ENCODE measurements around the gene ZNF618. TPM values are rescaled to one million over a fixed set of nuclear protein-coding genes. Genes with fewer than 3 reads are reported as not detected.

The ZNF618 gene
- total and polyA plus RNA-seq, 9 donors: 8.2 to 28.9 (median 18.3) TPM

DNA sequence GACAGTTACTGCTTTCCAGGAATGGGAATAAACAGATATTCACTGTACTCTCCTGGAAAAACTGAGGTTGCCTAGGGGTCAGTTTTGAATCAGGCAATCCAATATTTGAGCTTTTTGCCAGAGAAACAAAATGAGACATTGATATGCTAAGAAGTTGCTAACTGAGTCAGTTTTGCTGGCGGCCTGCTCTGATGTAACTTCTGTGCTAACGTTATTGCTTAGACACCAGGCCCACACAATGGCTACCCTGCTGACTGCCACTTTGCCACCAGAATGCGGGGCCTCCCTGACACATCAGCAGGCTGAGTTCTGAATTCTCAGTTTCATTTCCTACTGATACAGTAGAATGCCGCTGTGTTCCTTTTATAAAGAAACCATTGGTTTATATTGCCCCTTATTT is 18.2 kb upstream of the ZNF618 start:
- 64 to 81% (median 80%) methylated on average over 4 of the region's 4 CpGs for WGBS, 3 donors
- intact Hi-C loops (cut with DNase I): no loop called here
- DNase-seq: no peak

DNA sequence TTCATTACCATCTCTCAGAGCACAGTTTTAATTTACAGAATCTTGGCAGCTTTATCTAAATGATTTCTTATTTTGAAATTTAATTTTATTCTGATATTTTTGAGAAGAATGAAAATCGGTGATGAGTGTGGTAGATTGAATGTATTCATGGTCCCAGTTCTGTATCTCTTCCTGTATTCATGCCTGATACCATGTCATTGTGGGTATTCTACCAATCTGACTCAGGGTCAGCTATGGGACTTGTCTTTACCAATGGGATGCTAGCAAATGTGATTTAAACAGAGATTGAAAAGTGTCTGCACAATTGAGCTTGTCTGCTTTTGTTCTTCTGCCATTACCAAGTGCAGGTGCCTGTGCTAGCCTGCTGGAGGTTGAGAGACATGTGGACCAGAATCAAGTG is 17.8 kb upstream of the ZNF618 start:
- Histone ChIP-seq H3K4me3 (no peak overlapping the region), H3K27ac (no peak overlapping the region), H3K9me3 (no peaks in the 10 kb centered on the region), H3K27me3 (no peaks in the 10 kb centered on the region), H3K36me3 (no peaks in the 10 kb centered on the region), H3K4me1 (ENCODE audit: insufficient read depth) (no peaks in the 10 kb centered on the region)
- DNase-seq: no peak
- TF ChIP-seq, protein P1, sequence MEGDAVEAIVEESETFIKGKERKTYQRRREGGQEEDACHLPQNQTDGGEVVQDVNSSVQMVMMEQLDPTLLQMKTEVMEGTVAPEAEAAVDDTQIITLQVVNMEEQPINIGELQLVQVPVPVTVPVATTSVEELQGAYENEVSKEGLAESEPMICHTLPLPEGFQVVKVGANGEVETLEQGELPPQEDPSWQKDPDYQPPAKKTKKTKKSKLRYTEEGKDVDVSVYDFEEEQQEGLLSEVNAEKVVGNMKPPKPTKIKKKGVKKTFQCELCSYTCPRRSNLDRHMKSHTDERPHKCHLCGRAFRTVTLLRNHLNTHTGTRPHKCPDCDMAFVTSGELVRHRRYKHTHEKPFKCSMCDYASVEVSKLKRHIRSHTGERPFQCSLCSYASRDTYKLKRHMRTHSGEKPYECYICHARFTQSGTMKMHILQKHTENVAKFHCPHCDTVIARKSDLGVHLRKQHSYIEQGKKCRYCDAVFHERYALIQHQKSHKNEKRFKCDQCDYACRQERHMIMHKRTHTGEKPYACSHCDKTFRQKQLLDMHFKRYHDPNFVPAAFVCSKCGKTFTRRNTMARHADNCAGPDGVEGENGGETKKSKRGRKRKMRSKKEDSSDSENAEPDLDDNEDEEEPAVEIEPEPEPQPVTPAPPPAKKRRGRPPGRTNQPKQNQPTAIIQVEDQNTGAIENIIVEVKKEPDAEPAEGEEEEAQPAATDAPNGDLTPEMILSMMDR (IDR thresholded peaks at IDR 0.05): no peak
- TF ChIP-seq EP300 (IDR thresholded peaks at IDR 0.05) (no peak), POLR2A (IDR thresholded peaks at IDR 0.05) (no peak)
- intact Hi-C loops (cut with DNase I): no loop called here
- 83 to 84% (median 84%) methylated on average over 1 of the region's 1 CpG for WGBS, 3 donors

More for the DNA sequence above, 18.2 kb upstream of the ZNF618 start:
- H3K27ac ChIP-seq: no peak overlapping the region
- H3K36me3 ChIP-seq: no peaks in the 10 kb centered on the region
- H3K9me3 ChIP-seq: no peaks in the 10 kb centered on the region
- TF ChIP-seq EP300 (IDR thresholded peaks at IDR 0.05) (no peak), POLR2A (IDR thresholded peaks at IDR 0.05) (no peak)
- TF ChIP-seq, protein P1 (IDR thresholded peaks at IDR 0.05): no peak
- H3K4me3 ChIP-seq: no peak overlapping the region
- no peaks in the 10 kb centered on the region for H3K27me3 ChIP-seq
- H3K4me1 ChIP-seq (ENCODE audit: insufficient read depth): no peaks in the 10 kb centered on the region

DNA sequence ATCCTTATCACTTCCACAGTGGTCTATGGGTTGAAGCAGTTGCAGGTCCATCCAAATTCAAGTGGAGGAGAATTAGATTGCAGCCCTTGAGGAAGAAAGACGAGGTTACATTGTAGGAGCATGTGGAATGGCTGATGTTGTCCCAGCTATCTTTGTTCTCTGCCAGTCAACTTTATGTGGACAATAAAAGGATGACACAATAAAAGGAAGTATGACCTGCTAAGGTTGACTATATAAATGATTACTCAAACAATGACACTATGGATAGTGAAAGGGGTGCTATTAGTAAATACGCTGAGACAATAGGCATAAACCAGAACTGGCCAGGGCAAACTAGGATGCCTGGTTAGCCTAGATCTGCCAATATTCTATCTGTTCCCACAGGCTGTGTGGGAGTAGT is 12.8 kb upstream of the ZNF618 start:
- H3K4me1 ChIP-seq (ENCODE audit: insufficient read depth): no peaks in the 10 kb centered on the region
- no peak for DNase-seq
- no peak overlapping the region for H3K4me3 ChIP-seq
- intact Hi-C loops (cut with DNase I): no loop called here
- WGBS, 3 donors: 90 to 94% (median 93%) methylated on average over 2 of the region's 2 CpGs
- no peak overlapping the region for H3K27ac ChIP-seq
- no peaks in the 10 kb centered on the region for H3K9me3 ChIP-seq
- H3K36me3 ChIP-seq: no peaks in the 10 kb centered on the region
- TF ChIP-seq POLR2A (IDR thresholded peaks at IDR 0.05): no peak
- no peak for TF ChIP-seq EP300 (IDR thresholded peaks at IDR 0.05)
- TF ChIP-seq, protein P1 (IDR thresholded peaks at IDR 0.05): no peak
- H3K27me3 ChIP-seq: no peaks in the 10 kb centered on the region

DNA sequence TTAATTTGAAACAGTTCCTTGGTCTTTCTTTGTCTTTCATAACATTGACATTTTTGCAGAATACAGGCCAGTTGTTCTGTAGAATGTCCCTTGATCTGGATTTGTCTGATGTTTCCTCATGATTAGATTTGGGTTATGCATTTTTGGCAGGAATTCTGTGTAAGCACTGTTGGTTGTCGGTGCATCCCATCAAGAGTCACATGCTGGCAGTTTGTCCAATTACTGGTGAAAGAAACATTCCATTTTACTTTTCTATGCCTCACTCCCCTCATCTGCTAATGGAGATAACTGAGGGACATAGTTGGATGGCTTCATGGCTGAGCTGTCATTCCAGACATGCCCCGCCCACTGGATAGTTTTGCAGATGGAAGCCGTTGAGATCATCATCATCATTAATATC is 7.6 kb upstream of the ZNF618 start:
- H3K4me3 ChIP-seq: no peak overlapping the region
- no peaks in the 10 kb centered on the region for H3K36me3 ChIP-seq
- intact Hi-C loops (cut with DNase I): no loop called here
- H3K4me1 ChIP-seq (ENCODE audit: insufficient read depth): no peaks in the 10 kb centered on the region
- TF ChIP-seq EP300 (IDR thresholded peaks at IDR 0.05): no peak
- TF ChIP-seq, protein P1 (IDR thresholded peaks at IDR 0.05): no peak
- no peak for TF ChIP-seq POLR2A (IDR thresholded peaks at IDR 0.05)
- no peak overlapping the region for H3K27ac ChIP-seq
- WGBS, 3 donors: 68 to 73% (median 70%) methylated on average over 3 of the region's 3 CpGs
- DNase-seq: no peak
- H3K27me3 ChIP-seq: no peaks in the 10 kb centered on the region
- H3K9me3 ChIP-seq: no peaks in the 10 kb centered on the region

Data from ovary (tissue), 9 donors.